K562 (cell line): ENCODE measurements around the gene TPGS1. TPM values are rescaled to one million over a fixed set of nuclear protein-coding genes. Genes with fewer than 3 reads are reported as not detected.

Experiments used
- ARID1B ChIP-seq: fragments of 450-650 bp; IDR thresholded peaks from 2 replicates; pipeline ENCODE4 v1.6.1; 2016; ENCODE audit warnings: antibody characterized with exemption, mild to moderate bottlenecking, inconsistent platforms
- CC2D1A ChIP-seq: fragments of 450-650 bp; IDR thresholded peaks from 2 replicates; pipeline ENCODE4 v1.6.1; 2017; ENCODE audit warnings: mild to moderate bottlenecking
- CREB1 ChIP-seq, 2 experiments: sonication (generic) in 1 of 2; formaldehyde crosslinking in 1 of 2; IDR thresholded peaks; 2 replicates each; pipeline versions ENCODE4 v1.6.1 to v1.8.0; 2012 to 2022; ENCODE audit warnings: inconsistent platforms in 1 of 2, mild to moderate bottlenecking in 1 of 2, missing genetic modification reagents in 1 of 2, moderate library complexity in 1 of 2
- DDX20 ChIP-seq: fragments of 450-650 bp; IDR thresholded peaks from 2 replicates; pipeline ENCODE4 v1.6.1; 2016; ENCODE audit warnings: missing genetic modification characterization, low read depth, mild to moderate bottlenecking, missing compliant biosample characterization, moderate library complexity
- KAT2B ChIP-seq: IDR thresholded peaks from one replicate; pipeline ENCODE4 v1.6.1; 2012; ENCODE audit warnings: low read depth, mild to moderate bottlenecking, control low read depth, inconsistent platforms, low read length, moderate library complexity
- KAT7 ChIP-seq: sonication (generic); formaldehyde crosslinking; IDR thresholded peaks from 2 replicates; pipeline ENCODE4 v1.8.0; 2022; ENCODE audit warnings: missing genetic modification reagents, mild to moderate bottlenecking, borderline replicate concordance
- MAFK ChIP-seq: IDR thresholded peaks from 2 replicates; pipeline ENCODE4 v1.6.1; 2011; ENCODE audit warnings: low read length, improper control_type of control experiment
- MED1 ChIP-seq: sonication (generic); formaldehyde crosslinking; IDR thresholded peaks from 2 replicates; pipeline ENCODE4 v1.8.1; 2023; ENCODE audit warnings: missing genetic modification reagents, borderline replicate concordance
- NR1H2 ChIP-seq: sonication (generic); formaldehyde crosslinking; IDR thresholded peaks from 2 replicates; pipeline ENCODE4 v1.4.0; 2020; ENCODE audit warnings: mild to moderate bottlenecking, missing genetic modification reagents
- OTX1 ChIP-seq: fragments of 450-650 bp; formaldehyde crosslinking; IDR thresholded peaks from 2 replicates; pipeline ENCODE4 v1.4.0; 2022; ENCODE audit warnings: mild to moderate bottlenecking
- PML ChIP-seq: IDR thresholded peaks from 2 replicates; pipeline ENCODE4 v1.6.1; 2012; ENCODE audit warnings: low read length, inconsistent platforms
- RBBP5 ChIP-seq: fragments of 200-600 bp; sonication (generic); IDR thresholded peaks from 2 replicates; pipeline ENCODE4 v1.6.1; 2012; ENCODE audit warnings: borderline replicate concordance, mild to moderate bottlenecking, low read length, control low read depth, inconsistent platforms; ENCODE audit not compliant: insufficient read depth, poor library complexity, severe bottlenecking
- SNRNP70 ChIP-seq: fragments of 200-400 bp; formaldehyde crosslinking; optimal IDR thresholded peaks from 2 replicates; pipeline ENCODE3; 2017; ENCODE audit warnings: low read depth, low read length
- TAL1 ChIP-seq: fragments of 450-650 bp; IDR thresholded peaks from 2 replicates; pipeline ENCODE4 v1.6.1; 2016; ENCODE audit warnings: mild to moderate bottlenecking
- TEAD1 ChIP-seq, 2 experiments: fragments of 450-650 bp in 1 of 2; sonication (generic) in 1 of 2; formaldehyde crosslinking; IDR thresholded peaks; 2 replicates each; pipeline versions ENCODE4 v1.4.0 to v1.8.0; 2020 to 2022; ENCODE audit warnings: mild to moderate bottlenecking in 2 of 2, missing genetic modification reagents in 1 of 2
- TFAM ChIP-seq: fragments of 250-450 bp; sonication (Bioruptor Pico); conservative IDR thresholded peaks from 2 replicates; pipeline ENCODE4 v1.5.0; 2021; ENCODE audit warnings: mild to moderate bottlenecking, moderate library complexity
- WHSC1 ChIP-seq: IDR thresholded peaks from one replicate; pipeline ENCODE4 v1.6.1; 2012; ENCODE audit warnings: low read length, control low read depth, inconsistent platforms
- ZFP36 ChIP-seq: fragments of 150-350 bp; IDR thresholded peaks from 2 replicates; pipeline ENCODE4 v1.6.1; 2018; ENCODE audit warnings: low read length, low read depth; ENCODE audit not compliant: partially characterized antibody
- ZNF165 ChIP-seq: fragments of 250-450 bp; sonication (Bioruptor Pico); IDR thresholded peaks from 2 replicates; pipeline ENCODE4 v1.4.0; 2020; ENCODE audit warnings: borderline replicate concordance
- ZNF217 ChIP-seq: sonication (generic); formaldehyde crosslinking; IDR thresholded peaks from 2 replicates; pipeline ENCODE4 v1.8.0; 2022; ENCODE audit warnings: mild to moderate bottlenecking, missing genetic modification reagents
- ZNF324 ChIP-seq: fragments of 250-450 bp; sonication (Bioruptor Pico); IDR thresholded peaks from 2 replicates; pipeline ENCODE4 v1.4.0; 2020; ENCODE audit warnings: mild to moderate bottlenecking
- polyA plus RNA-seq, 8 experiments: library from polyadenylated mRNA; depleted of rRNA in 4 of 8; stranded (reverse) in 5 of 8; unstranded in 3 of 8; fragments of >200 nt; fragmentation: Nextera tagmentation in 2 of 8; fragmentation: Illumina TruSeq in 1 of 8; extraction: Ambion mirVana in 2 of 8; extraction: Trizol in 1 of 8; gene quantifications; 2 replicates each; pipeline versions ENCODE4 v1.2.1 to v1.2.3, GENCODE V29; 2011 to 2014; ENCODE audit warnings: inconsistent platforms in 1 of 8, missing spikeins in 1 of 8
- total RNA-seq, 7 experiments: library from RNA; depleted of rRNA in 6 of 7; stranded (reverse); fragments of >200 nt in 6 of 7; fragmentation: Illumina TruSeq in 2 of 7; extraction: Trizol in 2 of 7; gene quantifications; 2 replicates each; pipeline versions ENCODE4 v1.2.1 to v1.2.3, GENCODE V29; 2011 to 2021; ENCODE audit warnings: low replicate concordance in 1 of 7
- TF ChIP-seq, protein P1 (sequence below), 2 experiments: fragments of 450-650 bp; IDR thresholded peaks; 2 replicates each; pipeline ENCODE4 v1.6.1; 2016
- TF ChIP-seq, protein P2 (sequence below): fragments of 450-650 bp; IDR thresholded peaks from 2 replicates; pipeline ENCODE4 v1.6.1; 2016
- TF ChIP-seq, protein P3 (sequence below): sonication (generic); formaldehyde crosslinking; IDR thresholded peaks from 2 replicates; pipeline ENCODE4 v1.8.0; 2022; ENCODE audit warnings: mild to moderate bottlenecking, missing genetic modification reagents
- TF ChIP-seq, protein P4 (sequence below): fragments of 250-450 bp; sonication (Bioruptor Pico); IDR thresholded peaks from 2 replicates; pipeline ENCODE4 v1.6.1; 2021; ENCODE audit warnings: mild to moderate bottlenecking
- TF ChIP-seq, protein P5 (sequence below): fragments of 250-450 bp; sonication (Bioruptor Pico); IDR thresholded peaks from 2 replicates; pipeline ENCODE4 v1.5.0; 2021

The TPGS1 gene
- total and polyA plus RNA-seq, 9 of the 15 experiments (the other 6 are each of a cell fraction or from before 2014, with no cell fraction given) = 0.30 to 31.6 (median 1.2) TPM; not detected in 2

DNA sequence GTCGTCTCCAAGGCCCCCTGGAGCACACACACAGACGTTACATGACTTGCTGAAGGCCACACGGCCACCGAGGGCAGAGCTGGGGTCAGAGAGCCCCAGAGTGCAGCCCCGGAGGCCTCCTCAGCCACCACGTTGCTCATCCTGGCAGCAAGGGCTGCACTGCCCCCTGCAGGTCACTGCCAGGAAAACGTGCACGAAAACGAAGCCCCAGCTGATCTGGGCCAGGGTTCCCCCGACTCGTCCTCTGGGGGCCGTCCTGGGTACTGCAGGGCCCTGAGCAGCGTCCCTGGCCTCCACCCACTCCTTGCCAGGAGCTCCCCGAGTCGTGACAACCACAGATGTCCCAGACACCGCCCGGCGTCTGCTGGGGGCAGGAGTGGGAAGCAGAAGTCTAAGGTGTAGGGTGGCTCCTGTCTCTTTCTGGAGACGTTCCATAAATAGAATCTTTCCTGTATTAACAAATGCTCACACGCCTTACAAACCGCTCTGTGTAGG is 3.4 kb downstream of the TPGS1 start (continued):
- TF ChIP-seq, protein P1, sequence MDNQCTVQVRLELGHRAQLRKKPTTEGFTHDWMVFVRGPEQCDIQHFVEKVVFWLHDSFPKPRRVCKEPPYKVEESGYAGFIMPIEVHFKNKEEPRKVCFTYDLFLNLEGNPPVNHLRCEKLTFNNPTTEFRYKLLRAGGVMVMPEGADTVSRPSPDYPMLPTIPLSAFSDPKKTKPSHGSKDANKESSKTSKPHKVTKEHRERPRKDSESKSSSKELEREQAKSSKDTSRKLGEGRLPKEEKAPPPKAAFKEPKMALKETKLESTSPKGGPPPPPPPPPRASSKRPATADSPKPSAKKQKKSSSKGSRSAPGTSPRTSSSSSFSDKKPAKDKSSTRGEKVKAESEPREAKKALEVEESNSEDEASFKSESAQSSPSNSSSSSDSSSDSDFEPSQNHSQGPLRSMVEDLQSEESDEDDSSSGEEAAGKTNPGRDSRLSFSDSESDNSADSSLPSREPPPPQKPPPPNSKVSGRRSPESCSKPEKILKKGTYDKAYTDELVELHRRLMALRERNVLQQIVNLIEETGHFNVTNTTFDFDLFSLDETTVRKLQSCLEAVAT (IDR thresholded peaks at IDR 0.05) = no peak
- 0 out of 2 replicates have a peak, but pooled peaks have one; percentile 16 for TF ChIP-seq ARID1B
- TF ChIP-seq ZNF165 (CRISPR knock-in tag) = no peak
- no peak for TF ChIP-seq SNRNP70
- TF ChIP-seq DDX20 (tag) = no peak
- TF ChIP-seq MED1 (CRISPR knock-in tag) = no peak
- TF ChIP-seq NR1H2 (CRISPR knock-in tag) = no peak
- TF ChIP-seq KAT2B = no peak
- no peak; the same call in 1 of the 2 replicates for TF ChIP-seq CC2D1A
- no peak; a peak in 1 of 4 replicates for TF ChIP-seq TEAD1 (CRISPR knock-in tag; IDR thresholded peaks at IDR 0.05)
- TF ChIP-seq KAT7 (CRISPR knock-in tag) = no peak
- TF ChIP-seq OTX1 (CRISPR knock-in tag) = no peak
- no peak for TF ChIP-seq CREB1 (IDR thresholded peaks at IDR 0.05)
- TF ChIP-seq CREB1 (CRISPR knock-in tag; IDR thresholded peaks at IDR 0.05) = peak; percentile 72; the same call in 1 of the 2 replicates
- TF ChIP-seq, protein P2, sequence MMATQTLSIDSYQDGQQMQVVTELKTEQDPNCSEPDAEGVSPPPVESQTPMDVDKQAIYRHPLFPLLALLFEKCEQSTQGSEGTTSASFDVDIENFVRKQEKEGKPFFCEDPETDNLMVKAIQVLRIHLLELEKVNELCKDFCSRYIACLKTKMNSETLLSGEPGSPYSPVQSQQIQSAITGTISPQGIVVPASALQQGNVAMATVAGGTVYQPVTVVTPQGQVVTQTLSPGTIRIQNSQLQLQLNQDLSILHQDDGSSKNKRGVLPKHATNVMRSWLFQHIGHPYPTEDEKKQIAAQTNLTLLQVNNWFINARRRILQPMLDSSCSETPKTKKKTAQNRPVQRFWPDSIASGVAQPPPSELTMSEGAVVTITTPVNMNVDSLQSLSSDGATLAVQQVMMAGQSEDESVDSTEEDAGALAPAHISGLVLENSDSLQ = no peak
- TF ChIP-seq TFAM (CRISPR knock-in tag) = no peak
- TF ChIP-seq RBBP5 = no peak
- no peak for TF ChIP-seq TAL1
- no peak for TF ChIP-seq ZNF217 (CRISPR knock-in tag)
- peak; percentile 79 for TF ChIP-seq ZFP36
- TF ChIP-seq, protein P3, sequence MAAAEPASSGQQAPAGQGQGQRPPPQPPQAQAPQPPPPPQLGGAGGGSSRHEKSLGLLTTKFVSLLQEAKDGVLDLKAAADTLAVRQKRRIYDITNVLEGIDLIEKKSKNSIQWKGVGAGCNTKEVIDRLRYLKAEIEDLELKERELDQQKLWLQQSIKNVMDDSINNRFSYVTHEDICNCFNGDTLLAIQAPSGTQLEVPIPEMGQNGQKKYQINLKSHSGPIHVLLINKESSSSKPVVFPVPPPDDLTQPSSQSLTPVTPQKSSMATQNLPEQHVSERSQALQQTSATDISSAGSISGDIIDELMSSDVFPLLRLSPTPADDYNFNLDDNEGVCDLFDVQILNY (CRISPR knock-in tag) = no peak
- no peak for TF ChIP-seq ZNF324 (CRISPR knock-in tag)
- no peak for TF ChIP-seq WHSC1
- TF ChIP-seq PML = no peak
- TF ChIP-seq, protein P4, sequence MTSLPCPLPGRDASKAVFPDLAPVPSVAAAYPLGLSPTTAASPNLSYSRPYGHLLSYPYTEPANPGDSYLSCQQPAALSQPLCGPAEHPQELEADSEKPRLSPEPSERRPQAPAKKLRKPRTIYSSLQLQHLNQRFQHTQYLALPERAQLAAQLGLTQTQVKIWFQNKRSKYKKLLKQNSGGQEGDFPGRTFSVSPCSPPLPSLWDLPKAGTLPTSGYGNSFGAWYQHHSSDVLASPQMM = no peak
- TF ChIP-seq, protein P5, sequence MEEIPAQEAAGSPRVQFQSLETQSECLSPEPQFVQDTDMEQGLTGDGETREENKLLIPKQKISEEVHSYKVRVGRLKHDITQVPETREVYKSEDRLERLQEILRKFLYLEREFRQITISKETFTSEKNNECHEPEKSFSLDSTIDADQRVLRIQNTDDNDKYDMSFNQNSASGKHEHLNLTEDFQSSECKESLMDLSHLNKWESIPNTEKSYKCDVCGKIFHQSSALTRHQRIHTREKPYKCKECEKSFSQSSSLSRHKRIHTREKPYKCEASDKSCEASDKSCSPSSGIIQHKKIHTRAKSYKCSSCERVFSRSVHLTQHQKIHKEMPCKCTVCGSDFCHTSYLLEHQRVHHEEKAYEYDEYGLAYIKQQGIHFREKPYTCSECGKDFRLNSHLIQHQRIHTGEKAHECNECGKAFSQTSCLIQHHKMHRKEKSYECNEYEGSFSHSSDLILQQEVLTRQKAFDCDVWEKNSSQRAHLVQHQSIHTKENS (CRISPR knock-in tag) = no peak
- no peak for TF ChIP-seq MAFK
